Astrocyte of the cerebellum (primary cell): ENCODE data around the gene MKRN1.
"Not testable (repeated sequence)": the region's sequence is repeated elsewhere in the genome, so short reads cannot be mapped to it uniquely, and the experiment has no call there.

ENCODE experiments used
- DNase-seq: peaks from one replicate; pipeline ENCODE4 v3.0.0-alpha.2; 2011; ENCODE audit warnings: low read depth
- H3K4me3 ChIP-seq: 2 replicates; pipeline ENCODE4 v1.5.1; 2011; ENCODE audit warnings: mild to moderate bottlenecking, low read depth, low read length, moderate library complexity
- in situ Hi-C: cut with HindIII; loops from 2 replicates; pipeline ENCODE4 v1.10.0; 2017; ENCODE audit warnings: low sequenced_read_pairs
- TF ChIP-seq, protein P1 (sequence below): IDR thresholded peaks from 2 replicates; pipeline ENCODE4 v1.5.1; 2012; ENCODE audit warnings: low read length, low read depth, moderate library complexity, mild to moderate bottlenecking; ENCODE audit errors: missing control alignments

Gene MKRN1

DNA sequence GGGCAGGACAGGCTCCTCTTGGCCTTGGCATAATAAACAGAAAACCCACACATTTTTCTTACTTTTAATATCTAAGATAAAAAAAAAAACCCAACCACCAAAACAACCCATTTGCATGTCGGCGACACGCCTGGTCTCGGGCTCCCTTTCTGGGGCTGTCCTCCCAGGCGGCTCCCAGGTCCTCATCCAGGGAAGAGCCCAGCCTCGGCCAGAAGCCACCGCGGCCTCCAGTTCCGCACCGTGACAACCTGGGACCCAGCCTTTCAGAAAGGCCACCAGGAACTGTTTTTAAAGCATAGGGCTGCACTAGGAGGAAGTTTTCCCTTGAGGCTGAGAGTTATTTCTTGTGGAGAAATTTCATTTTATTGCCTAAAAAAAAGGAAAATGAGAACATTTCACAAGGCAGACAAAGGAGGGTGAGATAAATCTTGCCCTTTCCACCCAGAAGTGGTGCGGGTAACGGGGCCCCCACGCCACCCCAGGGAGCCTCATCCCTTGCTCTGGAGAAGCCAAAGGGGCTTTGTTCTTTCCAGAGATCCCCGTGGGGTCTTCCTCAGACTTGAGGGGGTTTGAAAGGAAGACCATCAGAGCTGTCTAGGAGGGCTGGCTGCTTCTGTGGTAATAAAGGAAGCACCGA lies 39.2 kb upstream of the MKRN1 start:
- no peak for DNase-seq
- no peak overlapping the region for H3K4me3 ChIP-seq
- TF ChIP-seq, protein P1, sequence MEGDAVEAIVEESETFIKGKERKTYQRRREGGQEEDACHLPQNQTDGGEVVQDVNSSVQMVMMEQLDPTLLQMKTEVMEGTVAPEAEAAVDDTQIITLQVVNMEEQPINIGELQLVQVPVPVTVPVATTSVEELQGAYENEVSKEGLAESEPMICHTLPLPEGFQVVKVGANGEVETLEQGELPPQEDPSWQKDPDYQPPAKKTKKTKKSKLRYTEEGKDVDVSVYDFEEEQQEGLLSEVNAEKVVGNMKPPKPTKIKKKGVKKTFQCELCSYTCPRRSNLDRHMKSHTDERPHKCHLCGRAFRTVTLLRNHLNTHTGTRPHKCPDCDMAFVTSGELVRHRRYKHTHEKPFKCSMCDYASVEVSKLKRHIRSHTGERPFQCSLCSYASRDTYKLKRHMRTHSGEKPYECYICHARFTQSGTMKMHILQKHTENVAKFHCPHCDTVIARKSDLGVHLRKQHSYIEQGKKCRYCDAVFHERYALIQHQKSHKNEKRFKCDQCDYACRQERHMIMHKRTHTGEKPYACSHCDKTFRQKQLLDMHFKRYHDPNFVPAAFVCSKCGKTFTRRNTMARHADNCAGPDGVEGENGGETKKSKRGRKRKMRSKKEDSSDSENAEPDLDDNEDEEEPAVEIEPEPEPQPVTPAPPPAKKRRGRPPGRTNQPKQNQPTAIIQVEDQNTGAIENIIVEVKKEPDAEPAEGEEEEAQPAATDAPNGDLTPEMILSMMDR = no peak
- in situ Hi-C loops = no loop called here

DNA sequence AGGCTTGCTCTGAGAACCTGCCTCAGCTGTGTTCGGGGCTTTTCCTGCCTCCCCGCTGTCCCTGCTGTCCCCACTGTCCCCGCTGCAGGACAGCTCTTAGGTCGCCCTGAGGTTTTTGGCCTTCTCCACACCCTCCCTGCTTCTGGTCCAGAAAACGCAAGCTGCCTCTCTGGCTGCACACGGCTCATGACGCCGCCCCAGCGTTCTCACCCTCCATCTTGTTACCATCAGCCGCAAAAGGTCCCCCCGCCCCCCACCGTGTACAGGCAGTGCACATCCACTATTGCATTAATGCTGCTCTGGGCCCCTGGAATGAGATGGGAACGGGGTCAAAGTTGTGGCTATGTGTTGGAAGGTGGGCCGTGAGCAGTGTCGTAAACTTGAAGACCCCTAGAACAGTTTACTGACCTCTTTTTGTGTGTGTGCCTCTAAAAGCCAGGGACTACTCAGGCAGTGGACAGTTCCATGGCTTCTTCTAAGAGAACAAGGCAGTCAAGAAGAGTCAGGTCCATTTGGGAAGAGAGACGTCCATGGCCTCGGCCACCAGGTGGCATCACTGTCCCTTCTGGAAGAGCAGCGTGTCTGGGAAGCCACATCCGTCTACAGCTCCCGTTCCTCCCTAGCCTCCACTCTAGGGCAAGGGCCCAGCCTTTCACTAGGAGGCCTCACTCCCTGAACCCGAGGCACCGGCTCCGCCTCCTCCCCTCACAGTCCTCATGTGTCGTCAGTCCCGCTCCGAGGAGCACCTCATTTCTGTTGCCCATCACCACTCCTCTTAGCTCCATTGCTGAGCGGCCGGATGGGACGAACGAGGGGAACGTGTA lies 38.5 kb upstream of the MKRN1 start:
- in situ Hi-C loops = no loop called here
- DNase-seq = peak; percentile 80
- TF ChIP-seq, protein P1 = peak; percentile 88
- H3K4me3 ChIP-seq = no peak overlapping the region

DNA sequence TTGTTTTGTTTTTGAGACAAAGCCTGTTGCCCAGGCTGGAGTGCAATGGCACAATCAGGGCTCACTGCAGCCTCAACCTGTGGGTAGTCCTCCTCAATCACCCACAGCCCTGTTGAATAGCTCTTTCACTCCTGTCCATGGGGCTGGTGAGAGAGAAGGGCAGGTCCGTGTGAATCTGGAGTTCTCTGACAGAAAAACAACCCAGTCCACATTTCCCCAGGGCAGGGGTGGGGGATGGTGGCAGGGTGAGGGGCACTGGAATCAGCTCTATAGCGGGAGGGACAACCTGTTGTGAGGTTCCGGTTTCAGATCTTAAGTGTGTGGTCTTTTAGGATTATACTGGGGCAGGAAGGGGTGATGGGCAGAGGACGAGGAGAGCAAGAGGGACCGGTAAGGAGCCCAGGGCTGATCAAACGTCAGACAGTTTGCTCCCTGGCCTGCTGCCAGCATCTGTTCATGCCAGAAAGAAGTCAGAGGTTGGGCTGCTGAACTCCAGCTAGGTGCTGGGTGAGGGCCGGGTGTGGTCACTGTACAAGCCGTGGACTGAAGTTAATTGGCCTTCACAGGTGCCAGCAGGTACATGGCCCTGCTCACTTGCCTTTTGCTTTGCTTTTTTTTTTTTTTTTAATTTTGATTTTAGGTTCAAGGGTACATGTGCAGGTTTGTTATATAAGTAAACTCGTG lies 33.2 kb upstream of the MKRN1 start:
- H3K4me3 ChIP-seq = no peak overlapping the region
- TF ChIP-seq, protein P1 = no peak
- DNase-seq = no peak
- in situ Hi-C loops = no loop called here

DNA sequence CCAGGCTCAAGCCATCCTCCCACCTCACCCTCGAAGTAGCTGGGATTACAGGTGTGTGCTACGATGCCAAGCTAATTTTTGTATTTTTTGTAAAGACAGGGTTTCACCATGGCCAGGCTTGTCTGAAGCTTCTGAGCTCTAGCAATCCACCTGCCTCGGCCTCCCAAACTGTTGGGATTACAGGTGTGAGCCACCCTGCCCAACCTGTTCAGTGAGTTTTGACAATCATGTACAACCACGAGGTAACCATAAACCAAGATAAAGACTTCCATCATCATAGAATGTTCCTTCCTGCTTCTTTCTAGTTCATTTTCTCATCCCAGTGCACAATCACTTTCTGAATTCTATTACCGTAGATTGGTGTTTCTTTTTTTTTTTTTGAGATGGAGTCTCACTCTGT lies 30.5 kb upstream of the MKRN1 start:
- no peak for DNase-seq
- in situ Hi-C loops = no loop called here
- H3K4me3 ChIP-seq = no peak overlapping the region
- TF ChIP-seq, protein P1 = no peak

DNA sequence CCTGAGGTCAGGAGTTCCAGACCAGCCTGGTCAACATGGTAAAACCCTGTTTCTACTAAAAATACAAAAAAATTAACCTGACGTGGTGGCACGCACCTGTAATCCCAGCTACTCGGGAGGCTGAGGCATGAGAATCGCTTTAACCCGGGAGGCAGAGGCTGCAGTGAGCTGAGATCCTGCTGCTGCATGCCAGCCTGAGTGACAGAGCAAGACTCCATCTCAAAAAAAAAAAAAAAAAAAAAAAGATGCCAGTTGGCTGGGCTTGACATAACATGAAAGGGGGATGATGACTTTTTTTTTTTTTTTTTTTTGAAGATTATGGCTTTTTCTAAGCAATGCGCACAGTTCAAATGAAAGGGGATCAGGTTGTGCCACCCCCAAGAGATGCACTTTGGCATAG lies 28.3 kb upstream of the MKRN1 start:
- in situ Hi-C loops, DNase-seq, H3K4me3 ChIP-seq: not testable (repeated sequence)

DNA sequence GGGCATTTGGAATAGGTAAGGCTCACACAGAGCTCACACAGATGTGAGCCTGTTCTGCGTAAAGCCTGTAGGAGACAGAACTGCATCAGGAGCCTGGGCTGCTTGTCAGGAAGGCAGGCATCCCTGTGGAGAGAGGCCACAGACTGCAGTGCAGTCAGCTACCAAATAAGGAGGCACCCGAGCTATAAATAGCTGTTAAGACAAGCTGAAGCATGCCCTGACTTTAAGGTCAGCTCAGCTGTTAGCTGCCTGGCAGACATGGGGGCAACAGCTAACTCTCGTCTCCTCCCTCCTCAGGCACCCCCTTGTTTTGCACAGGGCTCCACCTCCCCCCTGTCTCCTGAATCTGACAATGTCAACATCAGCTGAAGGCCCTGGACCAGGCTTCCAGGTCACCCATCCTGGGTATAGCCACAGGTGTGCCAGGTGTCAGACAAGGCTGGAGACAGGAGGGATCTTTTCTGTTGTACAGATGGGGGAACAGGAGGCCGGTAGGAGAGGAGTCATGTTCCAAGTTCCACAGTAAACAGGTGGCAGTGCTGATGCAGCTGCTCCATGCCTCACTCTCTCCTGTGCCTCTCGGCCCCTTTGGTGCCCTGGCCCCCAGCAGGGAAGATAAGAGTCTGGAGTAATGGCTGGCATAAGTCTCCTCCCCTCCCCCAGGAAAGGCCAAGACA lies 27.6 kb upstream of the MKRN1 start:
- TF ChIP-seq, protein P1 = peak; percentile 42
- no peak overlapping the region for H3K4me3 ChIP-seq
- in situ Hi-C loops = no loop called here
- peak; percentile 40 for DNase-seq
